GM23338 (cell line): Measurements from ENCODE around the gene ENPP7. TPM values are rescaled to one million over a fixed set of nuclear protein-coding genes. Genes with fewer than 3 reads are reported as not detected.
"Not testable (repeated sequence)": the region's sequence is repeated elsewhere in the genome, so short reads cannot be mapped to it uniquely, and the experiment has no call there.

Experiments
- ATAC-seq: fragments of 200-7000 bp; cut with Tn5 transposase; 3 replicates; pipeline ENCODE4 v1.9.1; 2020
- DNase-seq: peaks from one replicate; pipeline ENCODE4 v3.0.0-alpha.2; 2015; ENCODE audit warnings: low spot score
- H2AFZ ChIP-seq: fragments of 200-600 bp; sonication (generic); 2 replicates; pipeline ENCODE4 v1.8.0; 2016; ENCODE audit warnings: antibody characterized with exemption, mild to moderate bottlenecking, moderate library complexity
- H3F3A ChIP-seq: fragments of 200-600 bp; sonication (generic); replicated peaks from 2 replicates; pipeline ENCODE4 v1.8.0; 2017; ENCODE audit warnings: antibody characterized with exemption, mixed run types, low read depth
- H3K27ac ChIP-seq: fragments of 200-600 bp; sonication (generic); 2 replicates; pipeline ENCODE4 v1.6.1; 2016; ENCODE audit warnings: low read depth
- H3K27me3 ChIP-seq: fragments of 200-600 bp; sonication (generic); 2 replicates; pipeline ENCODE4 v1.8.0; 2016; ENCODE audit warnings: mild to moderate bottlenecking, mixed run types, moderate library complexity; ENCODE audit not compliant: insufficient read depth
- H3K36me3 ChIP-seq: fragments of 200-600 bp; sonication (generic); 2 replicates; pipeline ENCODE4 v1.8.0; 2016; ENCODE audit warnings: mild to moderate bottlenecking; ENCODE audit not compliant: insufficient read depth
- H3K4me1 ChIP-seq: fragments of 200-600 bp; sonication (generic); 2 replicates; pipeline ENCODE4 v1.8.0; 2016; ENCODE audit warnings: mild to moderate bottlenecking, moderate library complexity; ENCODE audit not compliant: insufficient read depth
- H3K4me2 ChIP-seq: fragments of 200-600 bp; sonication (generic); 2 replicates; pipeline ENCODE4 v1.7.1; 2017; ENCODE audit warnings: mixed run types
- H3K4me3 ChIP-seq: fragments of 200-600 bp; sonication (generic); 2 replicates; pipeline ENCODE4 v1.6.1; 2016; ENCODE audit warnings: mixed run types
- H3K79me2 ChIP-seq: fragments of 200-600 bp; sonication (generic); replicated peaks from 2 replicates; pipeline ENCODE4 v1.8.0; 2017; ENCODE audit warnings: mild to moderate bottlenecking; ENCODE audit not compliant: insufficient read depth
- H3K9me2 ChIP-seq: fragments of 200-600 bp; sonication (generic); 2 replicates; pipeline ENCODE4 v1.8.0; 2017; ENCODE audit not compliant: insufficient read depth
- H4K20me1 ChIP-seq: fragments of 200-600 bp; sonication (generic); replicated peaks from 2 replicates; pipeline ENCODE4 v1.8.0; 2017; ENCODE audit warnings: mild to moderate bottlenecking; ENCODE audit not compliant: insufficient read depth
- H3K27ac Mint-ChIP-seq: 2 replicates; pipeline ENCODE4 v1.8.0; 2020; ENCODE audit warnings: inconsistent platforms, mild to moderate bottlenecking, moderate library complexity, mixed read lengths
- H3K27me3 Mint-ChIP-seq: 3 replicates; pipeline ENCODE4 v1.8.0; 2022; ENCODE audit warnings: low read depth, mild to moderate bottlenecking, moderate library complexity, mixed read lengths, inconsistent platforms; ENCODE audit not compliant: insufficient read depth, poor library complexity
- H3K36me3 Mint-ChIP-seq: 3 replicates; pipeline ENCODE4 v1.8.0; 2021; ENCODE audit warnings: low read depth, mild to moderate bottlenecking, inconsistent platforms, moderate library complexity, mixed read lengths
- H3K4me1 Mint-ChIP-seq: 3 replicates; pipeline ENCODE4 v1.8.0; 2020; ENCODE audit warnings: mild to moderate bottlenecking, inconsistent platforms, mixed read lengths
- H3K4me3 Mint-ChIP-seq: 3 replicates; pipeline ENCODE4 v1.8.0; 2021; ENCODE audit warnings: moderate library complexity, mild to moderate bottlenecking, inconsistent platforms, mixed read lengths
- H3K9me3 Mint-ChIP-seq: 3 replicates; pipeline ENCODE4 v1.8.0; 2020; ENCODE audit warnings: moderate library complexity, mild to moderate bottlenecking, inconsistent platforms, mixed read lengths
- POLR2AphosphoS5 ChIP-seq: IDR thresholded peaks from 2 replicates; pipeline ENCODE4 v1.6.1; 2016; ENCODE audit warnings: antibody characterized with exemption, low read depth
- ZNF114 ChIP-seq: fragments of 250-450 bp; sonication (Bioruptor Pico); IDR thresholded peaks from 2 replicates; pipeline ENCODE4 v1.5.0; 2020; ENCODE audit warnings: mild to moderate bottlenecking, moderate library complexity
- polyA plus RNA-seq: library from polyadenylated mRNA; unstranded; fragments of >200 nt; fragmentation: Nextera tagmentation; extraction: Ambion mirVana; gene quantifications from 2 replicates; pipeline ENCODE4 v1.2.1, GENCODE V29; 2016
- total RNA-seq: library from RNA; depleted of rRNA; stranded (reverse); fragments of >200 nt; shearing (Covaris generic); gene quantifications from 2 replicates; pipeline ENCODE4 v1.2.3, GENCODE V29; 2014
- TF ChIP-seq, protein P1 (sequence below), 2 experiments: fragments of 200-600 bp in 1 of 2; sonication (generic) in 1 of 2; conservative IDR thresholded peaks; 2 replicates each; pipeline versions ENCODE4 v1.5.1 to v1.6.1; 2016 to 2017; ENCODE audit warnings: antibody characterized with exemption in 2 of 2, low read depth in 2 of 2, mild to moderate bottlenecking in 2 of 2, moderate library complexity in 1 of 2
- TF ChIP-seq, protein P2 (sequence below): fragments of 250-450 bp; sonication (Bioruptor Pico); IDR thresholded peaks from 2 replicates; pipeline ENCODE4 v1.5.0; 2020; ENCODE audit warnings: mild to moderate bottlenecking, moderate library complexity

ENPP7 gene
- total and polyA plus RNA-seq, 2 experiments from 2014 or later: not detected

DNA sequence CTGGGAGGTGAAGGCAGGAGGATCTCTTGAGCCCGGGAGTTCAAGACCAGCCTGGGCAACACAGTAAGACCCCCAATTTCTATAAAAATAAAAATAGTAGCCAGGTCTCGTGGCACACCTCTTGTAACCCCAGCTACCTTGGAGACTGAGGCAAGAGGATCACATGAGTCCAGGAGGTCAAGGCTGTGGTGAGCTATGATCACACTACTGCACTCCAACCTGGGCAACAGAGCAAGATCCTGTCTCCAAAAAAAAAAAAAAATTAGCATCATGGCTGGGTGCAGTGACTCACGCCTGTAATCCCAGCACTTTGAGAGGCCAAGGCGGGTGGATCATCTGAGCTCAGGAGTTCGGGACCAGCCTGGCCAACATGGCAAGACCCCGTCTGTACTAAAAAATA, 40.5 kb downstream of the ENPP7 start (continued):
- TF ChIP-seq, protein P1, sequence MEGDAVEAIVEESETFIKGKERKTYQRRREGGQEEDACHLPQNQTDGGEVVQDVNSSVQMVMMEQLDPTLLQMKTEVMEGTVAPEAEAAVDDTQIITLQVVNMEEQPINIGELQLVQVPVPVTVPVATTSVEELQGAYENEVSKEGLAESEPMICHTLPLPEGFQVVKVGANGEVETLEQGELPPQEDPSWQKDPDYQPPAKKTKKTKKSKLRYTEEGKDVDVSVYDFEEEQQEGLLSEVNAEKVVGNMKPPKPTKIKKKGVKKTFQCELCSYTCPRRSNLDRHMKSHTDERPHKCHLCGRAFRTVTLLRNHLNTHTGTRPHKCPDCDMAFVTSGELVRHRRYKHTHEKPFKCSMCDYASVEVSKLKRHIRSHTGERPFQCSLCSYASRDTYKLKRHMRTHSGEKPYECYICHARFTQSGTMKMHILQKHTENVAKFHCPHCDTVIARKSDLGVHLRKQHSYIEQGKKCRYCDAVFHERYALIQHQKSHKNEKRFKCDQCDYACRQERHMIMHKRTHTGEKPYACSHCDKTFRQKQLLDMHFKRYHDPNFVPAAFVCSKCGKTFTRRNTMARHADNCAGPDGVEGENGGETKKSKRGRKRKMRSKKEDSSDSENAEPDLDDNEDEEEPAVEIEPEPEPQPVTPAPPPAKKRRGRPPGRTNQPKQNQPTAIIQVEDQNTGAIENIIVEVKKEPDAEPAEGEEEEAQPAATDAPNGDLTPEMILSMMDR (conservative IDR thresholded peaks at IDR 0.05; ENCODE audit: low read depth in 2 of 2): no peak
- TF ChIP-seq, protein P2, sequence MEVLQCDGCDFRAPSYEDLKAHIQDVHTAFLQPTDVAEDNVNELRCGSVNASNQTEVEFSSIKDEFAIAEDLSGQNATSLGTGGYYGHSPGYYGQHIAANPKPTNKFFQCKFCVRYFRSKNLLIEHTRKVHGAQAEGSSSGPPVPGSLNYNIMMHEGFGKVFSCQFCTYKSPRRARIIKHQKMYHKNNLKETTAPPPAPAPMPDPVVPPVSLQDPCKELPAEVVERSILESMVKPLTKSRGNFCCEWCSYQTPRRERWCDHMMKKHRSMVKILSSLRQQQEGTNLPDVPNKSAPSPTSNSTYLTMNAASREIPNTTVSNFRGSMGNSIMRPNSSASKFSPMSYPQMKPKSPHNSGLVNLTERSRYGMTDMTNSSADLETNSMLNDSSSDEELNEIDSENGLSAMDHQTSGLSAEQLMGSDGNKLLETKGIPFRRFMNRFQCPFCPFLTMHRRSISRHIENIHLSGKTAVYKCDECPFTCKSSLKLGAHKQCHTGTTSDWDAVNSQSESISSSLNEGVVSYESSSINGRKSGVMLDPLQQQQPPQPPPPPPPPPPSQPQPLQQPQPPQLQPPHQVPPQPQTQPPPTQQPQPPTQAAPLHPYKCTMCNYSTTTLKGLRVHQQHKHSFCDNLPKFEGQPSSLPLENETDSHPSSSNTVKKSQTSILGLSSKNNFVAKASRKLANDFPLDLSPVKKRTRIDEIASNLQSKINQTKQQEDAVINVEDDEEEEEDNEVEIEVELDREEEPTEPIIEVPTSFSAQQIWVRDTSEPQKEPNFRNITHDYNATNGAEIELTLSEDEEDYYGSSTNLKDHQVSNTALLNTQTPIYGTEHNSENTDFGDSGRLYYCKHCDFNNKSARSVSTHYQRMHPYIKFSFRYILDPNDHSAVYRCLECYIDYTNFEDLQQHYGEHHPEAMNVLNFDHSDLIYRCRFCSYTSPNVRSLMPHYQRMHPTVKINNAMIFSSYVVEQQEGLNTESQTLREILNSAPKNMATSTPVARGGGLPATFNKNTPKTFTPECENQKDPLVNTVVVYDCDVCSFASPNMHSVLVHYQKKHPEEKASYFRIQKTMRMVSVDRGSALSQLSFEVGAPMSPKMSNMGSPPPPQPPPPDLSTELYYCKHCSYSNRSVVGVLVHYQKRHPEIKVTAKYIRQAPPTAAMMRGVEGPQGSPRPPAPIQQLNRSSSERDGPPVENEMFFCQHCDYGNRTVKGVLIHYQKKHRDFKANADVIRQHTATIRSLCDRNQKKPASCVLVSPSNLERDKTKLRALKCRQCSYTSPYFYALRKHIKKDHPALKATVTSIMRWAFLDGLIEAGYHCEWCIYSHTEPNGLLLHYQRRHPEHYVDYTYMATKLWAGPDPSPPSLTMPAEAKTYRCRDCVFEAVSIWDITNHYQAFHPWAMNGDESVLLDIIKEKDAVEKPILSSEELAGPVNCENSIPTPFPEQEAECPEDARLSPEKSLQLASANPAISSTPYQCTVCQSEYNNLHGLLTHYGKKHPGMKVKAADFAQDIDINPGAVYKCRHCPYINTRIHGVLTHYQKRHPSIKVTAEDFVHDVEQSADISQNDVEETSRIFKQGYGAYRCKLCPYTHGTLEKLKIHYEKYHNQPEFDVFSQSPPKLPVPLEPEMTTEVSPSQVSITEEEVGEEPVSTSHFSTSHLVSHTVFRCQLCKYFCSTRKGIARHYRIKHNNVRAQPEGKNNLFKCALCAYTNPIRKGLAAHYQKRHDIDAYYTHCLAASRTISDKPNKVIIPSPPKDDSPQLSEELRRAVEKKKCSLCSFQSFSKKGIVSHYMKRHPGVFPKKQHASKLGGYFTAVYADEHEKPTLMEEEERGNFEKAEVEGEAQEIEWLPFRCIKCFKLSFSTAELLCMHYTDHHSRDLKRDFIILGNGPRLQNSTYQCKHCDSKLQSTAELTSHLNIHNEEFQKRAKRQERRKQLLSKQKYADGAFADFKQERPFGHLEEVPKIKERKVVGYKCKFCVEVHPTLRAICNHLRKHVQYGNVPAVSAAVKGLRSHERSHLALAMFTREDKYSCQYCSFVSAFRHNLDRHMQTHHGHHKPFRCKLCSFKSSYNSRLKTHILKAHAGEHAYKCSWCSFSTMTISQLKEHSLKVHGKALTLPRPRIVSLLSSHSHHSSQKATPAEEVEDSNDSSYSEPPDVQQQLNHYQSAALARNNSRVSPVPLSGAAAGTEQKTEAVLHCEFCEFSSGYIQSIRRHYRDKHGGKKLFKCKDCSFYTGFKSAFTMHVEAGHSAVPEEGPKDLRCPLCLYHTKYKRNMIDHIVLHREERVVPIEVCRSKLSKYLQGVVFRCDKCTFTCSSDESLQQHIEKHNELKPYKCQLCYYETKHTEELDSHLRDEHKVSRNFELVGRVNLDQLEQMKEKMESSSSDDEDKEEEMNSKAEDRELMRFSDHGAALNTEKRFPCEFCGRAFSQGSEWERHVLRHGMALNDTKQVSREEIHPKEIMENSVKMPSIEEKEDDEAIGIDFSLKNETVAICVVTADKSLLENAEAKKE (CRISPR knock-in tag): no peak
- TF ChIP-seq ZNF114 (CRISPR knock-in tag) (no peak), POLR2AphosphoS5 (no peak)

DNA sequence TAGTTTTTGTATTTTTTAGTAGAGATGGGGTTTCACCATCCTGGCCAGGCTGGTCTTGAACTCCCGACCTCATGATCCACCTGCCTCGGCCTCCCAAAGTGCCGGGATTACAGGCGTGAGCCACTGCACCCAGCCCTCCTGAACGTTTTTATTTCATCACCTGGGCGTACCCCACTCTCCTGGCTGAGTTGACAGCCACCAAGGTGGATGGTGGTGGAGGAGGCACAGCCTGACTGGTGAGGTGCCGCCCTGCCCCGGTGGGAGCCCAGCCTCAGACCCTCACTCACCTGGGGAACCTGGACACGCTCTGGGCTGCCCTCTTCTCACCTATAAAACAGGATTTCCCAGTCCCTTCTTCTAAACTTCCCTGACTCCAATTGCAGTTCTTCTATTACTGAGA, 42.0 kb downstream of the ENPP7 start:
- ATAC-seq: not testable (repeated sequence)

More for the DNA sequence above, 42.0 kb downstream of the ENPP7 start:
- not testable (repeated sequence) for H3K4me3 Mint-ChIP-seq, H3K9me3 Mint-ChIP-seq, H3K27ac Mint-ChIP-seq, H3K9me2 ChIP-seq, DNase-seq, H3K27ac ChIP-seq, H4K20me1 ChIP-seq, H2AFZ ChIP-seq, H3K27me3 Mint-ChIP-seq, H3K36me3 Mint-ChIP-seq, H3K36me3 ChIP-seq, H3K4me2 ChIP-seq, H3K4me3 ChIP-seq, H3K79me2 ChIP-seq
- H3K4me1 Mint-ChIP-seq: peaks cover 18% of the 10 kb centered on the region
- Histone ChIP-seq H3K27me3 (peaks cover 12% of the 10 kb centered on the region), H3F3A (peaks cover 11% of the 10 kb centered on the region; the same call in 1 of the 2 replicates), H3K4me1 (peaks cover 13% of the 10 kb centered on the region)
